GM12872 (cell line): Measurements from ENCODE around the gene HARS2.

ENCODE experiments used
- TF ChIP-seq, protein P1 (sequence below): IDR thresholded peaks from 3 replicates; pipeline ENCODE4 v1.5.1; 2011; ENCODE audit warnings: low read depth, mild to moderate bottlenecking, low read length, moderate library complexity; ENCODE audit not compliant: insufficient read depth

The HARS2 gene

DNA sequence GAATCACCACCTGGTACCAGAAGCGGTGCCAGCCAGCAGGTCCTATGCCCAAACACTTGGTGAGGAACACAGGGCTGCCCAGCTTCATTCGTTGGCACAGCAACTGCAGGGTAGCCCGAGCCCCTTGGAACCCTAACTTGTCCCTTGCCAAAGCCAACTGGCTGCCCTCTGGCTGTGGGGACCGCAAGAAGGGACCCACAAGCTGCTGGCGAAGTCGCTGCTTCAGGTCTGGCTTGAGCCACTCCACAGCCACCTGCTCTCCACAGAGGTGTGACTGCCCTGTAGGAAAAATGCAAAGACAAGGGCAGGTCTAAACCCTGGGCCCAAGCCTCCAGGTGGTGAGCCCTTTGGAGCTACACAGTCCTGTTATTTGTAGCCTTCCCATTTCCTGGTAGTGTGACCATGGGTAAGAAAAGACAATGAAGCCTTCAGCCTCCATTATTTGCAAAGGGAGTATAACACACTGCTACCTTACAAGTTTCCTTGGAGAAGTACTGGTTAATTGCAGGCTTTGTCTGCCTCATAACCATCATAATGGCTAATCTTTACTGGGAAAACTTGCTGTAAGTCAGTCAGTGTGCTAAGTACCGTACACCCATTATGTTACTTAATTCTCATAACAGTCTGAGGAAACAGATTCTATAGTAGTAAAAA, 19.7 kb upstream of the HARS2 start:
- TF ChIP-seq, protein P1, sequence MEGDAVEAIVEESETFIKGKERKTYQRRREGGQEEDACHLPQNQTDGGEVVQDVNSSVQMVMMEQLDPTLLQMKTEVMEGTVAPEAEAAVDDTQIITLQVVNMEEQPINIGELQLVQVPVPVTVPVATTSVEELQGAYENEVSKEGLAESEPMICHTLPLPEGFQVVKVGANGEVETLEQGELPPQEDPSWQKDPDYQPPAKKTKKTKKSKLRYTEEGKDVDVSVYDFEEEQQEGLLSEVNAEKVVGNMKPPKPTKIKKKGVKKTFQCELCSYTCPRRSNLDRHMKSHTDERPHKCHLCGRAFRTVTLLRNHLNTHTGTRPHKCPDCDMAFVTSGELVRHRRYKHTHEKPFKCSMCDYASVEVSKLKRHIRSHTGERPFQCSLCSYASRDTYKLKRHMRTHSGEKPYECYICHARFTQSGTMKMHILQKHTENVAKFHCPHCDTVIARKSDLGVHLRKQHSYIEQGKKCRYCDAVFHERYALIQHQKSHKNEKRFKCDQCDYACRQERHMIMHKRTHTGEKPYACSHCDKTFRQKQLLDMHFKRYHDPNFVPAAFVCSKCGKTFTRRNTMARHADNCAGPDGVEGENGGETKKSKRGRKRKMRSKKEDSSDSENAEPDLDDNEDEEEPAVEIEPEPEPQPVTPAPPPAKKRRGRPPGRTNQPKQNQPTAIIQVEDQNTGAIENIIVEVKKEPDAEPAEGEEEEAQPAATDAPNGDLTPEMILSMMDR, result no peak

GRCh38 chr5:140672455-140673186, 18.6 kb upstream of the HARS2 start:
- TF ChIP-seq, protein P1, result no peak

DNA sequence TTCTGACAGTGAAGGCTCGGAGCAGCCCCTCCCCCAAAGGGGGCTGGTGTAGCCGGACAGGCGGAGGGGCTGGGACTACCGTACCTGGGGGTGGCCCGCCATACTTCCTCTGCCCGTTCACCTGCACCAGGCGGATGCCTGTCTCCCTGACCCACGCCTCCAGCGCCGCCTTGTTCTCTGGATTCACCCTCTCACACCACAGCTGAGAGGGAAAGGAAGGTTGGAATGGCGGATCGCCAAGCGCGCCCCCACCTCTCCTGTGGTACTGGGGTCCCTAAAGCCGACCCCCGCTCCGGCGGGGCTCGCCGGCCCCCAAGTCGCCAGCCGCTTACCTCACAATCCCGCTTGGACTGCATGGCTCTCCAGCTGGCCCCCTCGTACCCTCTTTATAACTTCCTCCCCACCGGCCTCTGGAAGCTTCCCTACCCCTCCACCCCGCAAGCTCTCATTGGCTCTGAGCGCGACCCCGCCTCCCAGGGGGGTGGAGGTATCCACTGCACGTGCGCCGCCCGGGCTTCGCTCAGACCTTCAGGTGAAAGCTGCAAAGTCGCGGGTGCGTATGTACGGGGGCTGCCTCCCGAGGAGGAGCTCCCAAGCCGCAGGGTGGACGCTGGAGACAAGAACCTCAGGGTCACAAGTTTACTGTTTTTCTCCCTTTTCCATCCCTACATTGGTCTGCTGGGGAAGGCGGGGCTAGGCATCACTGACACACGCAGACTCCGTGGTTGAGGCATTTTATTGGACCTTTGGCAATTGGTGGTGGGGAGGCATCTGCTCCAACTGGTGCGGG, 17.9 kb upstream of the HARS2 start, which contains the start of gene DND1:
Gene DND1, minus strand, starts transcription at position 390 of the 790 bp plus-strand sequence. Its CDS starts 34 bp downstream, at position 356.
- TF ChIP-seq, protein P1, result no peak

GRCh38 chr5:140674211-140674610, 17.0 kb upstream of the HARS2 start:
- TF ChIP-seq, protein P1, result no peak

DNA sequence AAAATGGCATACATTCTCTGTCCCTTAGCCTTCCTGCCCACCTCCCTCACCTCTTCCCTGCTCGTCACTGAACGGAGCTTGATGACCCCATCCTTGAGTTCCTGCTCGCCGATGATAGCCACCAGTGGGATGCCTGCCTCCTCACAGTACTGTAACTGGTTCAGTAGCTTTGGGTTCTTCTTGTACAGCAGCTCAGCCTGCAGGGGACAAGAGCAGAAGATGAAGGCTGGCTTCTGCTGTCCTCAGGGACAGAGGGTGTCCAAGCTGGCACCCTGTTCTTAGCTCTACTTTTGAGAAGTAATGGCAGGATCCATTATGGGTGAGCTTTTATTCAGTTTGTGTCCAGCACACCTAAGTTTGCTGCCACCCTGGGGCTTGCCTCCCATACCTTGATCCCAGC, 16.6 kb upstream of the HARS2 start:
- TF ChIP-seq, protein P1, result no peak

- TF ChIP-seq, protein P1, result no peak
These were observed 13.3 kb upstream of the HARS2 start for GRCh38 chr5:140677947-140678346.

GRCh38 chr5:140678993-140679392, 12.3 kb upstream of the HARS2 start:
- TF ChIP-seq, protein P1, result no peak
